ENCODE results near the gene MAPK8IP3.
"Not testable (repeated sequence)": the region's sequence is repeated elsewhere in the genome, so short reads cannot be mapped to it uniquely, and the experiment has no call there.

The MAPK8IP3 gene

DNA sequence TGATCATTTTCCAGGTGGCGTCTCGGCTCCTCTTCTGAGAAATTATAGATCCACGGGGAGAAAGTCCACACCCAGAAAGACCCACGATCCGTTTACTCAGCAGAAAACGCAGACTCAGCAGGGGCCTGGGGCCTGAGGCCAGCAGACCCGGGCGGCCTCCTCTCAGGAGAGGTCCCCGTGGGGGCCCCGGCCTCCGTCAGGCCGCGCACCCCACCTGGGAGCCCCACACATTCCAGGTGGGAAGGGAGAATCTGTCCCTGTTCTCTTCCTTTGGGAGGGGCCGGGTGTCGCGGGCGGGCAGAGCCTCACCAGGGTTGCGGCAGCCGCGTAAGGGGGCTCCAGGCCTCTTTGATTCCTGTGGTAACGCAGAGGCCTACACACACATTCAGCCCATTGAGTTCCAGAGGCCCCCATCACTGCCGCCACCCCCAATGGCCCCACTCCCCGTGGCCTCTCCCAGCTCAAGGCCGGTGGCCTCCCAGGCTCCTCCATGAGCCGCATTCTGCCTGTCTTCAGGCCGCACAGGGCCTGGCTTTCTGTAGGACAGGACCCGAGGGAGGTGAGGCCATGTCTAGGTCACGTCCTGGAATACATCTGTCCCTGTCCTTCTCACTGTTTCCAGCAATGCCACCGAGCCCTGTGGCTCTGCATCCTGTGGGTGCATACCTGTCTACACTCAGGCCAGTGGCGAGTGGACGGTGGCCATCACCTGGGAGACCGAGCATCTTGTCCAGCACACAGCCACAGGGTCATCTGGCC is 89.1 kb downstream of the MAPK8IP3 start:
- H3K9ac ChIP-seq (ENCODE audit: insufficient read length, low read depth), result no peak overlapping the region
- peaks cover 2% of the 10 kb centered on the region for H3K4me1 ChIP-seq (ENCODE audit: insufficient read depth, insufficient read length)
- DNase-seq (ENCODE audit: low read depth, low spot score), result no peak
- H3K9me3 ChIP-seq (ENCODE audit: insufficient read depth, low read length), result peaks cover 33% of the 10 kb centered on the region
- no peak overlapping the region for H3K4me3 ChIP-seq (ENCODE audit: insufficient read length, low read depth)
- H3K36me3 ChIP-seq (ENCODE audit: insufficient read depth, insufficient read length, low read length), result peaks cover 26% of the 10 kb centered on the region
- TF ChIP-seq YY1 (IDR thresholded peaks at IDR 0.05; ENCODE audit: insufficient read depth, insufficient read length) (no peak), SUZ12 (IDR thresholded peaks at IDR 0.05; ENCODE audit: extremely low read depth, insufficient read depth, insufficient read length) (no peak)
- H3K27me3 ChIP-seq (ENCODE audit: insufficient read depth, insufficient read length), result no peaks in the 10 kb centered on the region

DNA sequence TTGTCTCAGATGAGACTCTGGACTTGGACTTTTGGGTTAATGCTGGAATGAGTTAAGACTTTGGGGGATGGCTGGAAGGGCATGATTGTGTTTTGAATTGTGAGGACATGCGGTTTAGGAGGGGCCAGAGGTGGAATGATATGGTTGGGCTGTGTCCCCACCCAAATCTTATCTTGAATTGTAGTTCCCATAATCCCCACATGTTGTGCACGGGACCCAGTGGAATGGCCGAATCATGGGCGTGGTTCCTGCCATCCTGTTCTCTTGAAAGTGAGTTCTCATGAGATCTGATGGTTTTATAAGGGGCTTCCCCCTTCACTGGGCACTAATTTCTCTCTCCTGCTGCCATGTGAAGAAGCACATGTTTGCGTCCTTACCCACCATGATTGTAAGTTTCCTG is 93.3 kb downstream of the MAPK8IP3 start:
- H3K27me3 ChIP-seq (ENCODE audit: insufficient read depth, insufficient read length); H3K9ac ChIP-seq (ENCODE audit: insufficient read length, low read depth); H3K4me1 ChIP-seq (ENCODE audit: insufficient read depth, insufficient read length); H3K36me3 ChIP-seq (ENCODE audit: insufficient read depth, insufficient read length, low read length); DNase-seq (ENCODE audit: low read depth, low spot score); H3K4me3 ChIP-seq (ENCODE audit: insufficient read length, low read depth): not testable (repeated sequence)
- H3K9me3 ChIP-seq (ENCODE audit: insufficient read depth, low read length), result peaks cover 41% of the 10 kb centered on the region

- Histone ChIP-seq H3K4me1 (ENCODE audit: insufficient read depth, insufficient read length) (no peaks in the 10 kb centered on the region), H3K27me3 (ENCODE audit: insufficient read depth, insufficient read length) (no peaks in the 10 kb centered on the region), H3K4me3 (ENCODE audit: insufficient read length, low read depth) (no peak overlapping the region), H3K9ac (ENCODE audit: insufficient read length, low read depth) (no peak overlapping the region), H3K9me3 (ENCODE audit: insufficient read depth, low read length) (peaks cover 41% of the 10 kb centered on the region), H3K36me3 (ENCODE audit: insufficient read depth, insufficient read length, low read length) (peaks cover 15% of the 10 kb centered on the region)
- no peak for DNase-seq (ENCODE audit: low read depth, low spot score)
- TF ChIP-seq ZNF274 (IDR thresholded peaks at IDR 0.05; ENCODE audit: low read depth, low read length) (no peak), SUZ12 (IDR thresholded peaks at IDR 0.05; ENCODE audit: extremely low read depth, insufficient read depth, insufficient read length) (no peak), YY1 (IDR thresholded peaks at IDR 0.05; ENCODE audit: insufficient read depth, insufficient read length) (no peak)
Measured at GRCh38 chr16:1800701-1801100, 94.7 kb downstream of the MAPK8IP3 start.

DNA sequence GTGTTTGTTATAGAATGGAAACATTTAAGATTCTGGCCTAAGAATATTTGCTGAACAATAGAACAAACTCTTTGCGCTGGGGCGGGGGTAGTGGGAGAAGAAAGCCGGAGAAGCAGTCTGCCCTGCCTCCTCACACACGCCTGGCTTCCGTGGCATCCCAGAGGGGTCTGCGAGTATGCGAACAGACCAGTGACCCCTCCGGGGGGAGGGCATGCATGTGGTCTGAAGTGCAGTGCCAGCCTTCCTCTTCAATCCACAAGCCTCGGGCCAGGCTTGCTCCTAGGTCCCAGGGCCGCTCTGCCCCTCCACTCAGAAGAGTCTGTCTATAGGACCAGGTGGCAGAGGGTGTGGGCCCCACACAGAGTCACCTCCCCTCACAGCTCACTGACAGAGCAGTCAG is 101.6 kb downstream of the MAPK8IP3 start:
- Histone ChIP-seq H3K36me3 (ENCODE audit: insufficient read depth, insufficient read length, low read length) (peaks cover 32% of the 10 kb centered on the region), H3K9ac (ENCODE audit: insufficient read length, low read depth) (no peak overlapping the region), H3K27me3 (ENCODE audit: insufficient read depth, insufficient read length) (no peaks in the 10 kb centered on the region), H3K9me3 (ENCODE audit: insufficient read depth, low read length) (no peaks in the 10 kb centered on the region), H3K4me3 (ENCODE audit: insufficient read length, low read depth) (no peak overlapping the region), H3K4me1 (ENCODE audit: insufficient read depth, insufficient read length) (no peaks in the 10 kb centered on the region)
- TF ChIP-seq SUZ12 (IDR thresholded peaks at IDR 0.05; ENCODE audit: extremely low read depth, insufficient read depth, insufficient read length) (no peak), YY1 (IDR thresholded peaks at IDR 0.05; ENCODE audit: insufficient read depth, insufficient read length) (no peak), ZNF274 (IDR thresholded peaks at IDR 0.05; ENCODE audit: low read depth, low read length) (no peak)
- no peak for DNase-seq (ENCODE audit: low read depth, low spot score)

DNA sequence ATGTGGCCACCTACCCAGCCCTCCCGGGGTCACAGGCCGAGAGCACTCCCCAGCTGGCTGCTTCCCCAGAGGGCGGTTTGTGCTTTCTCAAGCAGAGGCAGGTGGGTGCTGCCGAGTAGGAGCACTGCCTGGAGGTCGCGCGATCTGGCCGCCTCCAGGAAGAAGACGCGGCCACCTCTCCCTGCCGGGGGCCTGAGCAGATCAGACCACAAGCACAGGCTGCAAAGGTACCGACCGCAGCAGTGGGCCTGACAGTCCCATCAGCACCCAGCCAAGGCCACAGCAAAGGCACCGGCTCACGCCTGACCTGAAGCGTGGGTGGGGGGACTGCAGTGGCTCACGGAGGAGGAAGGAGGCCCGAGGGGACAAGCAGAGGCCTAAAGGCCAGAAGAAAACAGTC is 102.7 kb downstream of the MAPK8IP3 start:
- TF ChIP-seq YY1 (IDR thresholded peaks at IDR 0.05; ENCODE audit: insufficient read depth, insufficient read length), result no peak
- no peak for TF ChIP-seq ZNF274 (IDR thresholded peaks at IDR 0.05; ENCODE audit: low read depth, low read length)
- no peak for TF ChIP-seq SUZ12 (IDR thresholded peaks at IDR 0.05; ENCODE audit: extremely low read depth, insufficient read depth, insufficient read length)
- no peaks in the 10 kb centered on the region for H3K9me3 ChIP-seq (ENCODE audit: insufficient read depth, low read length)
- no peak for DNase-seq (ENCODE audit: low read depth, low spot score)
- no peaks in the 10 kb centered on the region for H3K4me1 ChIP-seq (ENCODE audit: insufficient read depth, insufficient read length)
- no peak overlapping the region for H3K4me3 ChIP-seq (ENCODE audit: insufficient read length, low read depth)
- no peaks in the 10 kb centered on the region for H3K27me3 ChIP-seq (ENCODE audit: insufficient read depth, insufficient read length)
- H3K36me3 ChIP-seq (ENCODE audit: insufficient read depth, insufficient read length, low read length), result peaks cover 32% of the 10 kb centered on the region
- no peak overlapping the region for H3K9ac ChIP-seq (ENCODE audit: insufficient read length, low read depth)

- H3K4me3 ChIP-seq (ENCODE audit: insufficient read length, low read depth), result no peak overlapping the region
- no peaks in the 10 kb centered on the region for H3K27me3 ChIP-seq (ENCODE audit: insufficient read depth, insufficient read length)
- no peak for DNase-seq (ENCODE audit: low read depth, low spot score)
- peaks cover 31% of the 10 kb centered on the region for H3K36me3 ChIP-seq (ENCODE audit: insufficient read depth, insufficient read length, low read length)
- no peaks in the 10 kb centered on the region for H3K4me1 ChIP-seq (ENCODE audit: insufficient read depth, insufficient read length)
- TF ChIP-seq ZNF274 (IDR thresholded peaks at IDR 0.05; ENCODE audit: low read depth, low read length) (no peak), SUZ12 (IDR thresholded peaks at IDR 0.05; ENCODE audit: extremely low read depth, insufficient read depth, insufficient read length) (no peak), YY1 (IDR thresholded peaks at IDR 0.05; ENCODE audit: insufficient read depth, insufficient read length) (no peak)
- peak overlapping the region; percentile 18 for H3K9ac ChIP-seq (ENCODE audit: insufficient read length, low read depth)
- H3K9me3 ChIP-seq (ENCODE audit: insufficient read depth, low read length), result no peaks in the 10 kb centered on the region
Measured at GRCh38 chr16:1809281-1809801, 103.3 kb downstream of the MAPK8IP3 start.

- Histone ChIP-seq H3K27me3 (ENCODE audit: insufficient read depth, insufficient read length) (no peaks in the 10 kb centered on the region), H3K9ac (ENCODE audit: insufficient read length, low read depth) (no peak overlapping the region), H3K4me1 (ENCODE audit: insufficient read depth, insufficient read length) (no peaks in the 10 kb centered on the region), H3K9me3 (ENCODE audit: insufficient read depth, low read length) (no peaks in the 10 kb centered on the region), H3K36me3 (ENCODE audit: insufficient read depth, insufficient read length, low read length) (peaks cover 24% of the 10 kb centered on the region), H3K4me3 (ENCODE audit: insufficient read length, low read depth) (no peak overlapping the region)
- TF ChIP-seq SUZ12 (IDR thresholded peaks at IDR 0.05; ENCODE audit: extremely low read depth, insufficient read depth, insufficient read length), result no peak
- no peak for TF ChIP-seq ZNF274 (IDR thresholded peaks at IDR 0.05; ENCODE audit: low read depth, low read length)
- TF ChIP-seq YY1 (IDR thresholded peaks at IDR 0.05; ENCODE audit: insufficient read depth, insufficient read length), result no peak
- DNase-seq (ENCODE audit: low read depth, low spot score), result no peak
Measured at GRCh38 chr16:1810106-1810505, 104.1 kb downstream of the MAPK8IP3 start.
